Stimulated activated memory B cell treated with anti-CD40 and anti-IgM and Interleukin-4, amounts not matched to agents 10 μg/mL and 1 μg/mL and 100 μg/mL, for 72 hours (primary cell): ENCODE results near the gene KRTAP10-3.
A peak's percentile ranks its signal among the peaks of the same experiment; 100 is the strongest.
"Not testable (repeated sequence)": the region's sequence is repeated elsewhere in the genome, so short reads cannot be mapped to it uniquely, and the experiment has no call there.

Experiments
- ATAC-seq: fragments of 150-1000 bp; cut with Tn5 transposase; 2 replicates; pipeline ENCODE4 v1.10.0; 2021
- H3K27ac Mint-ChIP-seq: one replicate; pipeline ENCODE4 v1.8.0; 2022; ENCODE audit warnings: mild to moderate bottlenecking, mixed read lengths
- H3K27me3 Mint-ChIP-seq: one replicate; pipeline ENCODE4 v1.8.0; 2022; ENCODE audit warnings: mixed read lengths
- H3K36me3 Mint-ChIP-seq: one replicate; pipeline ENCODE4 v1.8.0; 2022; ENCODE audit warnings: mixed read lengths
- H3K4me1 Mint-ChIP-seq: one replicate; pipeline ENCODE4 v1.8.0; 2022; ENCODE audit warnings: mixed read lengths
- H3K4me3 Mint-ChIP-seq: one replicate; pipeline ENCODE4 v1.8.0; 2022; ENCODE audit warnings: mild to moderate bottlenecking, moderate library complexity, mixed read lengths
- H3K9me3 Mint-ChIP-seq: one replicate; pipeline ENCODE4 v1.8.0; 2022; ENCODE audit warnings: mixed read lengths

The KRTAP10-3 gene

GRCh38 chr21:44568261-44568660 is 9.7 kb upstream of the KRTAP10-3 start:
- ATAC-seq, result no peak
- H3K27me3 Mint-ChIP-seq, result peaks cover 45% of the 10 kb centered on the region
- H3K36me3 Mint-ChIP-seq, result peaks cover 4% of the 10 kb centered on the region
- no peak overlapping the region for H3K4me3 Mint-ChIP-seq
- no peak overlapping the region for H3K27ac Mint-ChIP-seq
- H3K4me1 Mint-ChIP-seq, result peaks cover 23% of the 10 kb centered on the region
- H3K9me3 Mint-ChIP-seq, result peaks cover 5% of the 10 kb centered on the region

- H3K27me3 Mint-ChIP-seq, result peaks cover 38% of the 10 kb centered on the region
- H3K9me3 Mint-ChIP-seq, result peaks cover 10% of the 10 kb centered on the region
- H3K4me3 Mint-ChIP-seq, result no peak overlapping the region
- no peak overlapping the region for H3K27ac Mint-ChIP-seq
- peaks cover 23% of the 10 kb centered on the region for H3K4me1 Mint-ChIP-seq
- peaks cover 4% of the 10 kb centered on the region for H3K36me3 Mint-ChIP-seq
- no peak for ATAC-seq
Observed at GRCh38 chr21:44567481-44568171, 9.0 kb upstream of the KRTAP10-3 start.

- peaks cover 26% of the 10 kb centered on the region for H3K27me3 Mint-ChIP-seq
- H3K9me3 Mint-ChIP-seq, result peaks cover 16% of the 10 kb centered on the region
- peaks cover 13% of the 10 kb centered on the region for H3K36me3 Mint-ChIP-seq
- peak; percentile 51 for ATAC-seq
- no peak overlapping the region for H3K27ac Mint-ChIP-seq
- peaks cover 31% of the 10 kb centered on the region for H3K4me1 Mint-ChIP-seq
- no peak overlapping the region for H3K4me3 Mint-ChIP-seq
Observed at GRCh38 chr21:44566403-44566802, 7.8 kb upstream of the KRTAP10-3 start.

- Mint-ChIP-seq H3K27me3 (peaks cover 15% of the 10 kb centered on the region), H3K9me3 (peaks cover 20% of the 10 kb centered on the region), H3K4me3 (peak overlapping the region; percentile 47), H3K36me3 (peaks cover 19% of the 10 kb centered on the region), H3K27ac (peak overlapping the region; percentile 57), H3K4me1 (peaks cover 38% of the 10 kb centered on the region)
- peak; percentile 71 for ATAC-seq
Observed at GRCh38 chr21:44564886-44565598, 6.4 kb upstream of the KRTAP10-3 start.

- Mint-ChIP-seq H3K4me1 (peaks cover 35% of the 10 kb centered on the region), H3K36me3 (peaks cover 16% of the 10 kb centered on the region), H3K27ac (no peak overlapping the region), H3K4me3 (no peak overlapping the region), H3K9me3 (peaks cover 20% of the 10 kb centered on the region), H3K27me3 (peaks cover 5% of the 10 kb centered on the region)
- ATAC-seq, result no peak
Observed at GRCh38 chr21:44564099-44564498, 5.5 kb upstream of the KRTAP10-3 start.

DNA sequence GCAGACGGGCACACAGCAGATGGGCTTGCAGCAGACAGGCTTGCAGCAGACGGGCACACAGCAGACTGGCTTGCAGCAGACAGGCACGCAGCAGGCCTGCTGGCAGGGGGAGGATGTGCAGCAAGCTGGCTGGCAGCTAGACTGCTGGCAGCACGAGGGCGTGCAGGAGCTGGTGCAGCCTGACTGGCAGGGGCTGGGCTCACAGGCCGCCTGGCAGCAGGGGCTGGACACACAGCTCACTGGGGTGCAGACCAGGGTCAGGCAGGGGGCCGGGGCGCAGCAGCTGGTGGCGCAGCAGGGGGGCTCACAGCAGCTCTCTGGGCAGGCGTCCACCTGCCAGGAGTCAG is 293 bp downstream of the KRTAP10-3 start:
- H3K27ac Mint-ChIP-seq, H3K4me3 Mint-ChIP-seq, ATAC-seq: not testable (repeated sequence)
- Mint-ChIP-seq H3K9me3 (peaks cover 19% of the 10 kb centered on the region), H3K36me3 (peaks cover 20% of the 10 kb centered on the region), H3K4me1 (peaks cover 30% of the 10 kb centered on the region), H3K27me3 (peaks cover 30% of the 10 kb centered on the region)

DNA sequence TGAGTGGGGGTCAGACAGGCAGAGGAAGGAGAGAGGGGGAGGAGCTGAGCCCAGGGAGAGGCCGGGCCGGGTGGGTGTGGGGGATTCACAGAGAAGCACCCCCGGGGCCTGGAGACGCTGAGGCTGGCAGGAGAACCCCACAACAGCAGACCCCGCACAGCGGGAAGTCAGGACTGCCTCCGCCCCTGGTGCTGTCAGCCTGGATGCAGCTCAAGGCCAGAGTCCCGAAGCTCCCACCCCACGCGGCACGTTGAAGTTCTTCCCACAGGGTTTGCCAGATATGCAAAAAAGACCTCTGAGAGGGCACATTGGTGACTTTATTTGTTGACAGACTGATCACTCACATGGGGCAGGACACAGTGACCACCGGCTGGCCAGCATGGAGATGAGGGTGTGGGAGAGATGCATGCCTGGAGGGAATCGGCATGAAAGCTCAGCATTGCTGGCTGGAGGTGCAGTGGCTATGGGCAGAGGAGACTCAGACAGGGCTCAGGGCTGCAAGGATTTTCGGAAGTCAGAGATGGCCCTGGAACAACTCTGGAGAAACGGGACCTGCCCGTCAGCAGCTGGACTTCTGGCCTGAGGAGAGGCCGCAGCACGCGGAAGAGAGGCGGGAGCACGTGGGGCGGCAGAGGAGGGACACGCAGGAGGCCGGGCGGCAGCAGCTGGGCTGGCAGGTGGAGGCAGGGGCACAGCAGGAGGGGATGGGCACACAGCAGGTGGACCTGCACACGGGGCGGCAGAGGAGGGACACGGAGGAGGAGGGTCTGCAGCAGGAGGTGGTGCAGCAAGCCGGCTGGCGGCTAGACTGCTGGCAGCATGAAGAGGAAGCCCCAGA is 885 bp downstream of the KRTAP10-3 start:
- Mint-ChIP-seq H3K27ac (no peak overlapping the region), H3K36me3 (peaks cover 20% of the 10 kb centered on the region), H3K4me1 (peaks cover 30% of the 10 kb centered on the region), H3K4me3 (no peak overlapping the region), H3K9me3 (peaks cover 13% of the 10 kb centered on the region), H3K27me3 (peaks cover 36% of the 10 kb centered on the region)
- no peak for ATAC-seq

GRCh38 chr21:44556879-44557278 is 1.7 kb downstream of the KRTAP10-3 start:
- H3K9me3 Mint-ChIP-seq, result peaks cover 7% of the 10 kb centered on the region
- peaks cover 13% of the 10 kb centered on the region for H3K36me3 Mint-ChIP-seq
- no peak overlapping the region for H3K4me3 Mint-ChIP-seq
- ATAC-seq, result peak; percentile 89
- H3K27ac Mint-ChIP-seq, result no peak overlapping the region
- H3K4me1 Mint-ChIP-seq, result peaks cover 27% of the 10 kb centered on the region
- H3K27me3 Mint-ChIP-seq, result peaks cover 45% of the 10 kb centered on the region

DNA sequence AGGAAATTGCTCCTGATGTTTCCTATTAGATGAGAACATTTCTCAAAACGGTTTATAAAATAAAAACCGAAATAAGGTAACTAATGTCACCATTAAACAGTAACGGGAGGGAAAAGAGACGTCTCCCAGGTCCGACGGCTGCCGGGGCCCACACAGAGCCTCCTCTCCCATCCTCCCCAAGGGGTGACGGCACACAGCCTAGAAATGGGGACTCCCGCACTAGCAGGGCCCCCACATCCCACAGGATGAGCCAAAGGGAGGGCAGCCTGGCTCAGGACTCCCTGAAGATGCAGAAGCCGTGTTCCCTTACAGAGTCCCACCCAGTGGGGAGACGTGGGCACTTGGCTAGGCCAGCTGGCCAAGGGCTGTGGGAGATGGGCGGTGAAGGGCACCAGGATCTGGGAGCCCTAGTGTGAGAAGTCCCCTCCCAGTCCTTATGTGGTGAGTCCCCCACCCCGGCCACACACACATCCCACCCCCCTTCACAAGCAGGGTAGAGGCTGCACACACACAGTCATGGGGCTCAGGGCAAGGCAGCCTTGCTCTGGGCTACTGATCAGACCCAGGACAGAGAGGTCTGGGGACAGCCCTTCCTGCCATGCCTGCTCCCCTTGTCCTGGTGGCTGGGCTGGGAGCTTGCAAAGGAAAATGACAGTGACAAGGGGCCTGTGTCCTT is 3.3 kb downstream of the KRTAP10-3 start:
- H3K27ac Mint-ChIP-seq, result no peak overlapping the region
- H3K4me1 Mint-ChIP-seq, result peaks cover 21% of the 10 kb centered on the region
- no peak overlapping the region for H3K4me3 Mint-ChIP-seq
- peaks cover 5% of the 10 kb centered on the region for H3K36me3 Mint-ChIP-seq
- H3K27me3 Mint-ChIP-seq, result peaks cover 60% of the 10 kb centered on the region
- H3K9me3 Mint-ChIP-seq, result no peaks in the 10 kb centered on the region
- ATAC-seq, result no peak

DNA sequence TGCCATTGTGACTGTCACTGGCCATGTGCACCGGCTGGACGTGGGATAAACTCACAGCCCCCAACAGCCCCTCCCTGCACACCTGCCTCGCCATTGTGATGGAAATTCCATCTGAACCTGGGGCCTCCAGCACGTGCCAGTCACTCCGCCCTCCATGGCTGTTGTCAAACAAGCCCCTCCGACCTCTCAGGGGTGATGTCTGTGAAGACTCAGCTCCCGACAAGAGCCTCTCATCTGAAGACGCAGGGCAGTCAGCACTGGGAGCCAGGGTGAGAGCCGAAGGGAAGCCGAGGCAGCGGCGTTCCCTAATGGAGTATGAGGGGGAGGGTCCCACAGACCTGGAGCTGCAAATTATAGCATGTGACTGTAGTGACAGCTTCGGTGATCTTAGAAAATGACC is 5.9 kb downstream of the KRTAP10-3 start:
- Mint-ChIP-seq H3K9me3 (peaks cover 1% of the 10 kb centered on the region), H3K4me1 (peaks cover 24% of the 10 kb centered on the region), H3K27ac (no peak overlapping the region), H3K4me3 (no peak overlapping the region), H3K27me3 (peaks cover 81% of the 10 kb centered on the region), H3K36me3 (peaks cover 2% of the 10 kb centered on the region)
- ATAC-seq, result no peak

- Mint-ChIP-seq H3K9me3 (peaks cover 7% of the 10 kb centered on the region), H3K27me3 (peaks cover 81% of the 10 kb centered on the region), H3K4me1 (peaks cover 27% of the 10 kb centered on the region), H3K27ac (no peak overlapping the region), H3K36me3 (peaks cover 6% of the 10 kb centered on the region), H3K4me3 (no peak overlapping the region)
- ATAC-seq, result no peak
Observed at GRCh38 chr21:44552136-44552535, 6.5 kb downstream of the KRTAP10-3 start.

GRCh38 chr21:44551340-44551961 is 7.1 kb downstream of the KRTAP10-3 start, which contains the start of gene KRTAP10-2:
KRTAP10-2 (minus strand) TSS chr21:44551505; CDS start chr21:44551458, 47 bp downstream.
- Mint-ChIP-seq H3K36me3 (peaks cover 12% of the 10 kb centered on the region), H3K4me3 (no peak within 1 kb of the TSS), H3K27me3 (peaks cover 87% of the 10 kb centered on the region), H3K4me1 (peaks cover 23% of the 10 kb centered on the region), H3K27ac (no peak within 1 kb of the TSS), H3K9me3 (peaks cover 13% of the 10 kb centered on the region)
- ATAC-seq, result no peak

DNA sequence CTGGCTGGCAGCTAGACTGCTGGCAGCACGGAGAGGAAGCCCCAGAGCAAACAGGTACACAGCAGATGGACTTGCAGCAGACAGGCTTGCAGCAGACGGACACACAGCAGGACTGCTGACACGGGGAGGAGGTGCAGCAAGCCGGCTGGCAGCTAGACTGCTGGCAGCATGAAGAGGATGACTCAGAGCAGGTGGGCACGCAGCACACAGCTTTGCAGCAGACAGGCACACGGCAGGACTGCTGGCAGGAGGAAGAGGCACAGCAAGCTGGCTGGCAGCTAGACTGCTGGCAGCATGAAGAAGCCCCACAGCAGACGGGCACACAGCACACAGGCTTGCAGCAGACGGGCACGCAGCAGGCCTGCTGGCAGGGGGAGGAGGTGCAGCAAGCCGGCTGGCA is 7.8 kb downstream of the KRTAP10-3 start:
- Mint-ChIP-seq H3K9me3 (peaks cover 13% of the 10 kb centered on the region), H3K4me1 (peaks cover 17% of the 10 kb centered on the region), H3K27me3 (peaks cover 87% of the 10 kb centered on the region), H3K36me3 (peaks cover 12% of the 10 kb centered on the region), H3K27ac (no peak overlapping the region), H3K4me3 (no peak overlapping the region)
- ATAC-seq, result no peak

DNA sequence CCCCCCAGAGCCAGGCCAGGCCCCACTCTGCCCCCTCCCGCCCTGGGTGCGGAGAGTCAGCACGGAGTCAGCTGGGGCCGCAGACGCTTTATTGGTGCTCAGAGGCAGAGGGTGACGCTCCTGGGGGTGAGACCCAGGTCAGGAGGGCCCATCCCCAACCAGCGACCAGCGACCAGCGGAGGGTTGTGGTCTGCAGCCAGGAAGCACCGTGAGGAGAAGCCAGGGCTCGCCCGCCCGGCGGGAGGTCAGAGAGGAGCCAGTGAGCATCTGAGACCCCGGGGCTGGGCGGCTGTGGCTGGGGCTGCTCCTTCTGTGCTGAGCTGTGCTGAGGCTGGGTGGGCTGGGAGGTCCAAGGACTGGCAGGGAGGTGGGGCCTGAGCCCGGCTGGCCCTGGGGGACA is 8.3 kb downstream of the KRTAP10-3 start:
- not testable (repeated sequence) for H3K27ac Mint-ChIP-seq, H3K4me3 Mint-ChIP-seq
- H3K9me3 Mint-ChIP-seq, result peaks cover 18% of the 10 kb centered on the region
- peaks cover 12% of the 10 kb centered on the region for H3K36me3 Mint-ChIP-seq
- H3K27me3 Mint-ChIP-seq, result peaks cover 87% of the 10 kb centered on the region
- ATAC-seq, result peak; percentile 36
- peaks cover 16% of the 10 kb centered on the region for H3K4me1 Mint-ChIP-seq
